ENCODE measurements around the gene MYL3. TPM values are rescaled to one million over a fixed set of nuclear protein-coding genes. Genes with fewer than 3 reads are reported as not detected.

MYL3 gene
- polyA plus RNA-seq, 1 experiment, result not detected

GRCh38 chr3:46852334-46852720 lies 10.9 kb downstream of the MYL3 start:
- TF ChIP-seq, protein P1, sequence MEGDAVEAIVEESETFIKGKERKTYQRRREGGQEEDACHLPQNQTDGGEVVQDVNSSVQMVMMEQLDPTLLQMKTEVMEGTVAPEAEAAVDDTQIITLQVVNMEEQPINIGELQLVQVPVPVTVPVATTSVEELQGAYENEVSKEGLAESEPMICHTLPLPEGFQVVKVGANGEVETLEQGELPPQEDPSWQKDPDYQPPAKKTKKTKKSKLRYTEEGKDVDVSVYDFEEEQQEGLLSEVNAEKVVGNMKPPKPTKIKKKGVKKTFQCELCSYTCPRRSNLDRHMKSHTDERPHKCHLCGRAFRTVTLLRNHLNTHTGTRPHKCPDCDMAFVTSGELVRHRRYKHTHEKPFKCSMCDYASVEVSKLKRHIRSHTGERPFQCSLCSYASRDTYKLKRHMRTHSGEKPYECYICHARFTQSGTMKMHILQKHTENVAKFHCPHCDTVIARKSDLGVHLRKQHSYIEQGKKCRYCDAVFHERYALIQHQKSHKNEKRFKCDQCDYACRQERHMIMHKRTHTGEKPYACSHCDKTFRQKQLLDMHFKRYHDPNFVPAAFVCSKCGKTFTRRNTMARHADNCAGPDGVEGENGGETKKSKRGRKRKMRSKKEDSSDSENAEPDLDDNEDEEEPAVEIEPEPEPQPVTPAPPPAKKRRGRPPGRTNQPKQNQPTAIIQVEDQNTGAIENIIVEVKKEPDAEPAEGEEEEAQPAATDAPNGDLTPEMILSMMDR (IDR thresholded peaks at IDR 0.05; ENCODE audit: low read depth, low read length), result no peak
- Histone ChIP-seq H3K27ac (ENCODE audit: low read depth, low read length) (no peak overlapping the region), H3K4me3 (ENCODE audit: low read depth, low read length) (no peak overlapping the region), H3K9me3 (ENCODE audit: control insufficient read depth, insufficient read depth, low read length) (no peaks in the 10 kb centered on the region), H3K27me3 (ENCODE audit: control insufficient read depth, insufficient read depth, low read length) (peaks cover 26% of the 10 kb centered on the region)
- ChIA-PET CTCF (interaction anchor here (1.0 kb wide), 1 partner anchor 14 kb away, joined by 4 read pairs; no protein-coding TSS in a partner anchor), POLR2A (no interaction called here)
- no peak for DNase-seq (ENCODE audit: low read depth, low spot score)

DNA sequence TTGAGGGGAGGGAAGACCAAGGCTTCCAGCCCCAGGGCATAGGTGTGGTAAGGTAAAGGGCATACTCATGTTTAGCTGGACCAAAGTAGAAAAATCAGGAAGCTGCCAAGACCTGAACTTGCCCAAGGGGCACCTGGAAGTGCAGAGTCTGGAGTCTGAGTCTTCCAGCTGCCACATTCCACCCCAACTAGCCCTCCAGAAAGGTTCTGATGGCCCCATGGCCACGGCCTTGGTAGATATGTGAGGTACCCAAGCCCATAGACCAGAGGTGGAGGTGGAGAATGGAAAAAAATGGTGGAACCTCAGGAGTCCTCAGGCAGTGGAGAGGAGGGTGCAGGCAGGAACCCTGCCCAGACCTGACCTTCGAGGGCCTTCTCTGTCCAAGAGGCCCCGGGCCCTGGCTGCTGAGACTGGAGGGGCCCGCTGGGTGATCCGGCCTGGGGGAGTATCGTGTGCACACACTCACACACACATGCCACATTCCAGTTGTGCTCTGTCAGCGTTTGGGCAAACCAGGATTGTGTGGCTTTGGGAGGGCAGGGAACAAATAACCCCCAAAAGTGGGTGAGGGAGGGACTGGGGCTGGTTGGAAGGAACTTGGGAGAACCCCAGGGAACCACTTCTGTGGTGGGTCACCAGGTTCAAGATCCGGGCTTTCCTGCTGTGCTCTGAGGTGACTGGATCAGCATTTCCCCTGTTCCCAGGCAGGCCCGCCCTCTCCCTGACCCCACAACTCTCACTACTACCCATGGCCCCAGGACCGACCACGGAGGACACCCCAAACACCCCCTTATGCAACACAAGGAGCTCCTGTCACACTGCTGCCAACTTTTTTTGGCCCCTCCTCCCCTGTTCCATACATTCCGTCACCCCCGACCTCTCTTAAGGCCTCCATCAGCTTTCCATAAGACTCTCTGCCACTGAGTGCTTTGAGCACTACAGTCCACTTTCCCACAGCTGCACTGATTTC lies 11.6 kb downstream of the MYL3 start:
- TF ChIP-seq, protein P1 (IDR thresholded peaks at IDR 0.05; ENCODE audit: low read depth, low read length), result no peak
- Histone ChIP-seq H3K27ac (ENCODE audit: low read depth, low read length) (no peak overlapping the region), H3K4me3 (ENCODE audit: low read depth, low read length) (no peak overlapping the region), H3K9me3 (ENCODE audit: control insufficient read depth, insufficient read depth, low read length) (no peaks in the 10 kb centered on the region), H3K27me3 (ENCODE audit: control insufficient read depth, insufficient read depth, low read length) (peaks cover 20% of the 10 kb centered on the region)
- ChIA-PET POLR2A (no interaction called here), CTCF (interaction anchor here (1.0 to 2.2 kb wide), 4 partner anchors 8 to 43 kb away, joined by 3 to 9 read pairs (median 6); no protein-coding TSS in a partner anchor)
- DNase-seq (ENCODE audit: low read depth, low spot score), result no peak

- ChIA-PET POLR2A (no interaction called here), CTCF (interaction anchor here (2.0 to 2.2 kb wide), 2 partner anchors 9 to 16 kb away, joined by 7 to 9 read pairs; no protein-coding TSS in a partner anchor)
- H3K4me3 ChIP-seq (ENCODE audit: low read depth, low read length), result no peak overlapping the region
- DNase-seq (ENCODE audit: low read depth, low spot score), result no peak
- H3K9me3 ChIP-seq (ENCODE audit: control insufficient read depth, insufficient read depth, low read length), result no peaks in the 10 kb centered on the region
- H3K27me3 ChIP-seq (ENCODE audit: control insufficient read depth, insufficient read depth, low read length), result peaks cover 14% of the 10 kb centered on the region
- H3K27ac ChIP-seq (ENCODE audit: low read depth, low read length), result no peak overlapping the region
- TF ChIP-seq, protein P1 (IDR thresholded peaks at IDR 0.05; ENCODE audit: low read depth, low read length), result no peak
Observed at GRCh38 chr3:46850468-46850779, 12.8 kb downstream of the MYL3 start.

DNA sequence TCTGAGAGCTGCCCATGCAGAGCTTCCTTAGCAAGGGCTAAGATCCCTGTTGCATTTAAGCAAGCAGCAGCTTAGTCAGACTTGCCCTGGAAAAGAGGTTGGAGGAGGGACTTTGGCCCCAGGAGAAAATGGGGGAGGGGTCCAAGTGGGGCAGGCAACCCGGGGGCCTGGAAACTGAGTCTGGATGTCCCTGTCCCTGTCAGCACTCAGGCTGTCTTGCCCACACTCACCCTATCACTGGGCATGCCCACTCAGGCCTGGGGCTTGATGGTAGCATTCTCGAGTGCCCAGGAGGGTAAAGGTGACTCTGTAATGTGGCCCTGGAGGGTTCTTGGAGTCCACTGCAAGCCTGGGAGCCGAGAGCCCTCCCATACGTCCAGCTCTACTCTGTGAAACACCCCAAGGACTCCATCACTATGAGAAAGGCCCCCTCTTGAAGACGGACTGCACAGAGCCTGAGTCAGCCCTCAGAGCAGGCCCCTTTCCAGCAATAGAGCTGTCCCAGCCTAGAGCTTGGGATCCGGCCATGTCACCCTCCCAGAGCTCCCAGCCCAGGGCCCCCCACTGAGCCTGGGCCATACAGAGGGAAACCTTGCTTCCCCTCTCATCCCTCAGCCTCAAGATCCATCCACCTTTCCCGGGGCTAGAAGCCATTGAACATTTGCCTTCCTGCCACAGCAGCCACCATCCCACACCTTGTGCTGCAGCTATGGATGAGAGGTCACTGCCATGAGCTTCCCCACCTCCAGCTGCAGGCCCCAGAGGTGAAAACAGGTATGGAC lies 13.4 kb downstream of the MYL3 start:
- ChIA-PET POLR2A (no interaction called here), CTCF (interaction anchor here (1.2 to 2.2 kb wide), 3 partner anchors 10 to 46 kb away, joined by 3 to 9 read pairs (median 7); no protein-coding TSS in a partner anchor)
- H3K9me3 ChIP-seq (ENCODE audit: control insufficient read depth, insufficient read depth, low read length), result no peaks in the 10 kb centered on the region
- peaks cover 11% of the 10 kb centered on the region for H3K27me3 ChIP-seq (ENCODE audit: control insufficient read depth, insufficient read depth, low read length)
- H3K27ac ChIP-seq (ENCODE audit: low read depth, low read length), result no peak overlapping the region
- TF ChIP-seq, protein P1 (IDR thresholded peaks at IDR 0.05; ENCODE audit: low read depth, low read length), result no peak
- no peak overlapping the region for H3K4me3 ChIP-seq (ENCODE audit: low read depth, low read length)
- DNase-seq (ENCODE audit: low read depth, low spot score), result no peak

Measured in AG04450 (cell line).